Natural killer cell (primary cell): Measurements from ENCODE around the gene MINDY2. TPM values are rescaled to one million over a fixed set of nuclear protein-coding genes. Genes with fewer than 3 reads are reported as not detected.
A peak's percentile ranks its signal among the peaks of the same experiment; 100 is the strongest.

Source experiments
- ATAC-seq, 3 donors: fragments of 150-1000 bp in 2 of 3; fragments of 200-7000 bp in 1 of 3; cut with Tn5 transposase; 1 replicate in 1 of 3; 2 replicates in 2 of 3; pipeline ENCODE4 v1.10.0; 2021; ENCODE audit warnings: mild to moderate bottlenecking in 2 of 3, moderate library complexity in 2 of 3
- DNase-seq, 2 donors: peaks; one replicate each; pipeline versions ENCODE4 v3.0.0 to v3.0.0-alpha.2; 2013 to 2021; ENCODE audit warnings: mixed read lengths in 1 of 2
- H3K27ac ChIP-seq: one replicate; pipeline ENCODE4 v1.5.1; 2013; ENCODE audit warnings: mild to moderate bottlenecking, low read length
- H3K27me3 ChIP-seq: one replicate; pipeline ENCODE4 v1.6.1; 2013; ENCODE audit warnings: low read length; ENCODE audit not compliant: control insufficient read depth, insufficient read depth
- H3K36me3 ChIP-seq: one replicate; pipeline ENCODE4 v1.6.1; 2013; ENCODE audit warnings: low read length; ENCODE audit not compliant: control insufficient read depth, insufficient read depth
- H3K4me1 ChIP-seq: one replicate; pipeline ENCODE4 v1.6.1; 2013; ENCODE audit warnings: low read length; ENCODE audit not compliant: control insufficient read depth, insufficient read depth
- H3K4me3 ChIP-seq: one replicate; pipeline ENCODE4 v1.5.1; 2013; ENCODE audit warnings: low read length
- H3K9me3 ChIP-seq: one replicate; pipeline ENCODE4 v1.6.1; 2013; ENCODE audit warnings: low read length; ENCODE audit not compliant: control insufficient read depth, insufficient read depth
- H3K27ac Mint-ChIP-seq, 2 donors: one replicate each; pipeline ENCODE4 v1.8.0; 2022; ENCODE audit warnings: mild to moderate bottlenecking in 2 of 2, mixed read lengths in 2 of 2, moderate library complexity in 1 of 2
- H3K27me3 Mint-ChIP-seq, 2 donors: one replicate each; pipeline ENCODE4 v1.8.0; 2022; ENCODE audit warnings: low read depth in 2 of 2, mixed read lengths in 2 of 2
- H3K36me3 Mint-ChIP-seq: one replicate; pipeline ENCODE4 v1.8.0; 2022; ENCODE audit warnings: mixed read lengths
- H3K4me1 Mint-ChIP-seq, 2 donors: one replicate each; pipeline ENCODE4 v1.8.0; 2022; ENCODE audit warnings: mixed read lengths in 2 of 2
- H3K4me3 Mint-ChIP-seq: one replicate; pipeline ENCODE4 v1.8.0; 2022; ENCODE audit warnings: mild to moderate bottlenecking, moderate library complexity, mixed read lengths
- H3K9me3 Mint-ChIP-seq, 2 donors: one replicate each; pipeline ENCODE4 v1.8.0; 2022; ENCODE audit warnings: mixed read lengths in 2 of 2
- CTCF ChIP-seq: fragments of 200-600 bp; IDR thresholded peaks from one replicate; pipeline ENCODE4 v1.8.0; 2022; ENCODE audit warnings: antibody characterized with exemption
- WGBS: methylation state at CpG from one replicate; pipeline ENCODE4 v1.1.7; 2013; ENCODE audit warnings: missing lambda C conversion rate; ENCODE audit not compliant: insufficient coverage; 5-methylcytosine and 5-hydroxymethylcytosine counted together
- intact Hi-C: fragments of 100-400 bp; cut with micrococcal nuclease; formaldehyde crosslinking; loops from one replicate; pipeline ENCODE4 v1.14.2; 2022
- total RNA-seq, 4 donors: library from RNA; stranded (reverse); fragments of 120-200 nt in 1 of 4; gene quantifications; one replicate each; pipeline versions ENCODE4 v1.2.3 to v1.2.4, GENCODE V29; 2013 to 2022

The MINDY2 gene
- total RNA-seq, 3 donors from 2014 or later (not counting 1 experiment from before 2014, with no cell fraction given): 16.3 to 18.7 (median 18.3) TPM

DNA sequence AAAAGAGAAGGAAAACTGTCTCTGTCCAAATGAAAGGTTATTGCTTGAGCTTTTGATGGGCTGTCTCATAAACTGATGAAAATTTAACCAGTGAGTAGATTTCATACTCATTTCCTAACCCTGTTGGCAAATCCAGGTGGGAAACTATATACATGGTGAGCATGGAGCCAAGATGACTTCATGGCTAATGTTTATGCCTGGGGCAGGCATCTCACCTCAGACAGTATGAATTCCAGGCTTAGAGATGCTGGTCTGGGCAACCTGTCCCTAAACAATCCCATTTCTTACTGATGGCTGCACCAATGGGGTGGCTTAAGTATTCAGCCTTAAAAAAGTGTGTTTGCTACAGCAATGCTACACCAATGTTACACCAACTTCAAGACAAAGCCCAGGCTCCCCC lies 104.2 kb downstream of the MINDY2 start:
- H3K4me1 ChIP-seq: no peaks in the 10 kb centered on the region
- no peak overlapping the region for H3K27ac ChIP-seq
- H3K27ac Mint-ChIP-seq: peak overlapping the region in 1 of 2 donors; percentile 64
- peaks cover 0 to 10% of the 10 kb centered on the region in 2 donors for H3K4me1 Mint-ChIP-seq
- no peaks in the 10 kb centered on the region for H3K9me3 Mint-ChIP-seq
- no peak for TF ChIP-seq CTCF
- H3K9me3 ChIP-seq: no peaks in the 10 kb centered on the region
- H3K27me3 Mint-ChIP-seq: no peaks in the 10 kb centered on the region
- no peak for DNase-seq
- peaks cover 23% of the 10 kb centered on the region for H3K36me3 ChIP-seq
- peaks cover 17% of the 10 kb centered on the region for H3K36me3 Mint-ChIP-seq
- intact Hi-C loops: no loop called here
- H3K4me3 Mint-ChIP-seq: no peak overlapping the region
- ATAC-seq: no peak
- no peaks in the 10 kb centered on the region for H3K27me3 ChIP-seq
- H3K4me3 ChIP-seq: no peak overlapping the region

DNA sequence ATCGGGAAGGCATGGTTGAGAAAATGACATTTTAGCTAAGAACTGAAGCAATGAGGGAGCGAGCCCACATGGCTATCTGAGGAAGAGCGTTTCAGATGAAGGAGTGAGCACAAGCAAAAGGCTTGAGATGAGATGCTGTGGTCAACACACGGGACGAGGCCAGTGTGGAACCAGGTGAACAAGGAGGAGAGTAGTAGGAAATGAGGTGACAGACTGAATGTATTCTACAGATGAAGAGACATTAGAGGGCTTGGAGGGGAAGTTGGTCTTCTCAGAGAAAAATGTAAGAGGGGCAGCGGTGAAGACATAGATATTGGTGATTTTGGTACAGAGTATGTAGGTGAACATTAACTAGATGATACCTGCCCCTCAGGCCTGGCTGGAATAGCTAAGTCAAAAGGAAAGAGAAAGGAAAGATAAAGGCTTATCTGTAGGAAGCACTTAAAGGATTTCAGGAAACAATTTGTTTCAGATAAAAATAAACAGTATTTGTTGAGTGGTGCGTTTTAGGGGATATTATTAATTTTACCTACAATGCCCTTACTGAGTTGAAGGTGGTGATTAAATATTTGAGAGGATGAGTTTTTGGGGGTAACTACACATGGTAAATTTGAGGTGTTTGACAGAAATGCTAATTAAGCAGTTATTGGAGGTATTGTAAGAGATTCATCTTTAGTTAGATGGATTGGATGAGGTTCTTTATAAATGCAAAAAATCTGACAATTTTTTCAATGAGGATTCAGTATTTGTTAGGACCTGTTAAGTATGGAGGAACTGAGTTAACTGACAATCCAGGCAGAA lies 105.4 kb downstream of the MINDY2 start:
- peak overlapping the region; percentile 5 to 64 for H3K27ac Mint-ChIP-seq
- H3K4me1 ChIP-seq: no peaks in the 10 kb centered on the region
- no peaks in the 10 kb centered on the region for H3K27me3 Mint-ChIP-seq
- H3K27ac ChIP-seq: no peak overlapping the region
- ATAC-seq (no peak), DNase-seq (no peak)
- no peak overlapping the region for H3K4me3 Mint-ChIP-seq
- peaks cover 33% of the 10 kb centered on the region for H3K36me3 ChIP-seq
- peaks cover 5 to 10% of the 10 kb centered on the region in 2 donors for H3K4me1 Mint-ChIP-seq
- no peaks in the 10 kb centered on the region for H3K9me3 ChIP-seq
- no peaks in the 10 kb centered on the region for H3K9me3 Mint-ChIP-seq
- H3K27me3 ChIP-seq: no peaks in the 10 kb centered on the region
- H3K36me3 Mint-ChIP-seq: peaks cover 21% of the 10 kb centered on the region
- 96% methylated on average over 6 of the region's 7 CpGs for WGBS
- intact Hi-C loops: no loop called here
- TF ChIP-seq CTCF: no peak
- H3K4me3 ChIP-seq: no peak overlapping the region

DNA sequence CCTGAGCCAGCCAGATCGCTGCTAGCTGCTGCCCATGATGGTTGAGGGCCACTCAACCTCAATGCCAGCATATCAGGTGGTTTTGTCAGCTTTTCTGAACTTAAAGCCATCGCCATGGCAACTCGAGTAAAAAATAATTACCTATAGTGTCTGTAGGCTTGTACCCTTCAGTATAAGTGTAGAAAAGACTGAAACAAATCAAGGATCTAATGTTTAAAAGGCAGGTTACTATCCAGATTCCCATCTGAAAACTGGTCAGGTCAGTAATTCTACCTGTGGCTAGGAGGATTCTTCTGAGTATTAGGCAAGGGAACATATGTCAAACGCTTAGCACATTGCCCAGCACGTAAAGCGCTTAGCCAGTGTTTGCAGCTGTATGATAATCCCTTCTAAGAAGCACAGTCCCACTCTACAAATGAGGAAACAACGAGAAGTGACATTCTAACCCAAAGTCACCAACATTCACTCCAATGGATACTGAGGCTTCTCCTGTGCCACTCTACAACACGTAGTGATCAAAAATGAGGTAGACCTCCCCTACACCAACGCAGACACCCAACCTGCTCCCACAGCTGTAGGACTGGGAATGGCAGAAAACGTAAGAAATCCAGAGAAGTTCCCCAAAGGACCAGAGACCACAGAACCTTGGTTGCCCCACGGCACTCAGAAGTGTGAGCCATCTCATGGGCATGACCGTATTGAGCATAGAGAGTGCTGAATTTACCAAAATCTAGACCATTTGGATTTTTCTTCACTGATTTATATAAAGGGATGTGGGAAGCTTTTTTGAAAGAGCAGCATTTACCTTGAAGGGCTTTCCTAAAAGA lies 107.1 kb downstream of the MINDY2 start:
- ATAC-seq: no peak
- H3K9me3 Mint-ChIP-seq: no peaks in the 10 kb centered on the region
- no peak overlapping the region for H3K27ac ChIP-seq
- H3K27me3 Mint-ChIP-seq: no peaks in the 10 kb centered on the region
- H3K27me3 ChIP-seq: no peaks in the 10 kb centered on the region
- peak overlapping the region in 1 of 2 donors; percentile 42 for H3K27ac Mint-ChIP-seq
- TF ChIP-seq CTCF: no peak
- DNase-seq: no peak
- no peak overlapping the region for H3K4me3 Mint-ChIP-seq
- H3K9me3 ChIP-seq: no peaks in the 10 kb centered on the region
- WGBS: 94% methylated on average over 12 of the region's 12 CpGs
- no peak overlapping the region for H3K4me3 ChIP-seq
- H3K36me3 ChIP-seq: peaks cover 46% of the 10 kb centered on the region
- peaks cover 34% of the 10 kb centered on the region for H3K36me3 Mint-ChIP-seq
- intact Hi-C loops: no loop called here
- H3K4me1 ChIP-seq: no peaks in the 10 kb centered on the region
- peaks cover 7 to 10% of the 10 kb centered on the region in 2 donors for H3K4me1 Mint-ChIP-seq
